Small intestine (tissue), 7 donors: ENCODE data around the gene SLC26A1. TPM values are rescaled to one million over a fixed set of nuclear protein-coding genes. Genes with fewer than 3 reads are reported as not detected.
A peak's percentile ranks its signal among the peaks of the same experiment; 100 is the strongest.

Source experiments
- DNase-seq, 2 donors: peaks; one replicate each; pipeline versions ENCODE4 v3.0.0 to v3.0.0-alpha.2; 2013
- FAIRE-seq: peaks from 2 replicates; lab custom pipeline; 2012; peaks lifted over from hg19 to GRCh38; lab: Jason Lieb, UNC
- H3K27ac ChIP-seq, 3 donors: one replicate each; pipeline ENCODE4 v1.5.1; 2013; ENCODE audit warnings: low read length in 2 of 3, mild to moderate bottlenecking in 2 of 3, control low read depth in 1 of 3, inconsistent platforms in 1 of 3, low read depth in 1 of 3, moderate library complexity in 1 of 3
- H3K27me3 ChIP-seq, 3 donors: one replicate each; pipeline ENCODE4 v1.6.1; 2013; ENCODE audit warnings: low read length in 3 of 3, inconsistent platforms in 1 of 3; ENCODE audit not compliant: control insufficient read depth in 3 of 3, insufficient read depth in 3 of 3
- H3K36me3 ChIP-seq, 3 donors: one replicate each; pipeline ENCODE4 v1.6.1; 2013; ENCODE audit warnings: low read length in 3 of 3, inconsistent platforms in 1 of 3, low read depth in 1 of 3, mild to moderate bottlenecking in 1 of 3, moderate library complexity in 1 of 3; ENCODE audit not compliant: control insufficient read depth in 3 of 3, insufficient read depth in 2 of 3
- H3K4me1 ChIP-seq, 3 donors: one replicate each; pipeline ENCODE4 v1.6.1; 2013; ENCODE audit warnings: low read length in 2 of 3, inconsistent platforms in 1 of 3, low read depth in 1 of 3, mild to moderate bottlenecking in 1 of 3, moderate library complexity in 1 of 3; ENCODE audit not compliant: control insufficient read depth in 3 of 3, insufficient read depth in 2 of 3
- H3K4me3 ChIP-seq, 3 donors: one replicate each; pipeline ENCODE4 v1.5.1; 2013; ENCODE audit warnings: low read length in 3 of 3, control low read depth in 1 of 3, inconsistent platforms in 1 of 3, low read depth in 1 of 3, mild to moderate bottlenecking in 1 of 3, moderate library complexity in 1 of 3
- H3K9me3 ChIP-seq, 2 donors: one replicate each; pipeline ENCODE4 v1.6.1; 2013; ENCODE audit warnings: low read depth in 1 of 2, low read length in 1 of 2; ENCODE audit not compliant: control insufficient read depth in 2 of 2, insufficient read depth in 1 of 2
- WGBS, 3 donors: extraction: QIAGEN DNeasy Blood & Tissue Kit; methylation state at CpG; one replicate each; pipeline ENCODE4 v1.1.7; 2013; 5-methylcytosine and 5-hydroxymethylcytosine counted together
- polyA plus RNA-seq, 4 donors: library from polyadenylated mRNA; stranded (reverse) in 3 of 4; unstranded in 1 of 4; fragments of 200-250 nt in 3 of 4; fragments of 120-200 nt in 1 of 4; gene quantifications; one replicate each; pipeline versions ENCODE4 v1.2.1 to v1.2.3, GENCODE V29; 2013
- donor health status: healthy with polysubstance abuse.
- donor health status: control.
- donor health status: control.
- donor health status: Bipolar disorder and iron deficiency.
- donor health status: healthy.

The SLC26A1 gene
- polyA plus RNA-seq, 4 donors, result 0.54 to 8.6 (median 2.7) TPM

- no peaks in the 10 kb centered on the region for H3K27me3 ChIP-seq
- H3K4me1 ChIP-seq, result peaks cover 0 to 41% (median 7%) of the 10 kb centered on the region in 3 donors
- no peak overlapping the region for H3K27ac ChIP-seq
- 91 to 95% (median 93%) methylated on average over 62 to 69 of the region's 69 CpGs for WGBS, 3 donors
- DNase-seq (no peak), FAIRE-seq (no peak)
- H3K9me3 ChIP-seq, result no peaks in the 10 kb centered on the region
- H3K36me3 ChIP-seq, result peaks cover 3 to 41% (median 3%) of the 10 kb centered on the region in 3 donors
- no peak overlapping the region for H3K4me3 ChIP-seq
Observed at GRCh38 chr4:988726-989721, 4.2 kb downstream of the SLC26A1 start.

- FAIRE-seq (no peak), DNase-seq (no peak)
- Histone ChIP-seq H3K36me3 (peaks cover 3 to 41% (median 3%) of the 10 kb centered on the region in 3 donors), H3K27ac (peak overlapping the region in 1 of 3 donors; percentile 38), H3K4me1 (peaks cover 0 to 29% (median 7%) of the 10 kb centered on the region in 3 donors), H3K4me3 (peak overlapping the region; percentile 48 to 88 (median 65)), H3K9me3 (no peaks in the 10 kb centered on the region), H3K27me3 (no peaks in the 10 kb centered on the region)
- WGBS, 3 donors, result 40 to 72% (median 60%) methylated on average over 36 to 37 of the region's 37 CpGs
Observed at GRCh38 chr4:987624-988513, 5.3 kb downstream of the SLC26A1 start.

GRCh38 chr4:986879-987623 lies 6.2 kb downstream of the SLC26A1 start, which contains the start of gene IDUA:
TSS of gene IDUA (plus strand) at chr4:987044. CDS start at chr4:987085, 41 bp downstream.
- 1% methylated on average over 44 to 69 of the region's 69 CpGs for WGBS, 3 donors
- FAIRE-seq (no peak), DNase-seq (peak; percentile 87 to 94)
- Histone ChIP-seq H3K27ac (peak within 1 kb of the TSS; percentile 38 to 68 (median 57)), H3K4me1 (peaks cover 0 to 23% (median 7%) of the 10 kb centered on the region in 3 donors), H3K27me3 (no peaks in the 10 kb centered on the region), H3K9me3 (no peaks in the 10 kb centered on the region), H3K4me3 (peak within 1 kb of the TSS; percentile 48 to 88 (median 65)), H3K36me3 (peaks cover 3 to 40% (median 3%) of the 10 kb centered on the region in 3 donors)

- no peak for DNase-seq
- no peaks in the 10 kb centered on the region for H3K9me3 ChIP-seq
- H3K4me1 ChIP-seq, result peaks cover 0 to 20% (median 7%) of the 10 kb centered on the region in 3 donors
- 2 to 3% (median 2%) methylated on average over 14 of the region's 14 CpGs for WGBS, 3 donors
- no peak for FAIRE-seq
- peak overlapping the region; percentile 36 to 68 (median 57) for H3K27ac ChIP-seq
- H3K27me3 ChIP-seq, result no peaks in the 10 kb centered on the region
- H3K4me3 ChIP-seq, result peak overlapping the region; percentile 48 to 88 (median 65)
- peaks cover 0 to 34% (median 3%) of the 10 kb centered on the region in 3 donors for H3K36me3 ChIP-seq
Observed at GRCh38 chr4:986428-986878, 6.8 kb downstream of the SLC26A1 start.

GRCh38 chr4:985123-985830 lies 7.9 kb downstream of the SLC26A1 start:
- Histone ChIP-seq H3K27ac (no peak overlapping the region), H3K9me3 (no peaks in the 10 kb centered on the region), H3K4me3 (peak overlapping the region in 1 of 3 donors; percentile 26), H3K36me3 (peaks cover 0 to 23% (median 3%) of the 10 kb centered on the region in 3 donors), H3K4me1 (peaks cover 0 to 20% (median 7%) of the 10 kb centered on the region in 3 donors), H3K27me3 (no peaks in the 10 kb centered on the region)
- DNase-seq (peak; percentile 77 to 85), FAIRE-seq (no peak)
- WGBS, 3 donors, result 19 to 34% (median 28%) methylated on average over 23 of the region's 23 CpGs

GRCh38 chr4:984336-985054 lies 8.7 kb downstream of the SLC26A1 start:
- 16 to 65% (median 40%) methylated on average over 15 of the region's 15 CpGs for WGBS, 3 donors
- no peaks in the 10 kb centered on the region for H3K9me3 ChIP-seq
- H3K27me3 ChIP-seq, result no peaks in the 10 kb centered on the region
- peaks cover 0 to 20% (median 7%) of the 10 kb centered on the region in 3 donors for H3K4me1 ChIP-seq
- DNase-seq, result peak in 1 of 2 donors; percentile 58
- peak overlapping the region in 1 of 3 donors; percentile 26 for H3K4me3 ChIP-seq
- no peak for FAIRE-seq
- H3K27ac ChIP-seq, result no peak overlapping the region
- peaks cover 0 to 15% (median 0%) of the 10 kb centered on the region in 3 donors for H3K36me3 ChIP-seq

GRCh38 chr4:982814-983213 lies 10.4 kb downstream of the SLC26A1 start:
- Histone ChIP-seq H3K4me3 (no peak overlapping the region), H3K36me3 (peaks cover 0 to 2% (median 0%) of the 10 kb centered on the region in 3 donors), H3K27ac (no peak overlapping the region), H3K27me3 (no peaks in the 10 kb centered on the region), H3K4me1 (peaks cover 0 to 20% (median 7%) of the 10 kb centered on the region in 3 donors), H3K9me3 (no peaks in the 10 kb centered on the region)
- FAIRE-seq, result no peak
- WGBS, 3 donors, result 94 to 98% (median 96%) methylated on average over 15 of the region's 15 CpGs
- DNase-seq, result no peak
